Measurements from ENCODE around the gene COL21A1. TPM values are rescaled to one million over a fixed set of nuclear protein-coding genes. Genes with fewer than 3 reads are reported as not detected.

Gene COL21A1
- total RNA-seq, 1 experiment from 2014 or later: 0.25 TPM

- no peak for DNase-seq (ENCODE audit: low spot score)
Measured at GRCh38 chr6:56109149-56109548, 138.2 kb downstream of the COL21A1 start.

DNA sequence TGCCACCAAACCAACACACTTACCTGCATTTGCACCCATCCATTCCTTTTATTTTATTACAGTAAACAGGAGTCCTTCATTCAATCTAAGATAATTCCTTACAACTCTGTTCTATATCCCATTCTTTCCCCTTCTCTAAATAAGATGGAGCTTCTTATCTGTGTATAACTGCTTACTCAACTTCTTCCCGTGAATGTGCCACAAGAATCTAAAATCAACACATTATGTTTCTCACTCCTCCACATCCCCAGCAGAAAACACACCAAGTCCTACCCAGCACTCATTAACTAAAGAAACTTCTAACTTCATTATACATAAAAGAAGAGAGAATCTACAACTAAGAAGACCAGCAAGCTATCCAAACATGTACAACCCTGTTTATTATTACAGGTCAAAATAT lies 141.1 kb downstream of the COL21A1 start:
- DNase-seq (ENCODE audit: low spot score): no peak

GRCh38 chr6:56104591-56104990 lies 142.8 kb downstream of the COL21A1 start:
- no peak for DNase-seq (ENCODE audit: low spot score)

GRCh38 chr6:56102216-56102615 lies 145.2 kb downstream of the COL21A1 start:
- DNase-seq (ENCODE audit: low spot score): no peak

DNA sequence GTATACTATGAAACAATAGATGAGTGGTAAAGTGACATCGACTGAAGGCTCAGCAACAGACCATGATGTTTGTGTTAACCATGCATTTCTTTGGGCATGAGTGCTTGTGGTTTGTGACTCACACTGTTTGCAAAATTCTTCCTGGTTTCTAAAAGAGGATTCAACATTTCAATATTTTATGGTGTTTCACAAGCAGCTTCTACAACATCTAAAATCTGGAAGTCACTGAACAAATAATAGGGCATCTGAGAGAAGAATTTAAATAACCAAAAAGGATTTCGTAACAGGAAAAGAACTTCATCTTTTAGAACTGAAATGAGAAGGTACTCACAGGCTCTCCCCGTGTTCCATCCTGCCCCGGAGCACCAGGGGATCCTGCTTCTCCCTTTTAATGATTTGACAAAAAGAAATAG lies 146.2 kb downstream of the COL21A1 start:
- DNase-seq (ENCODE audit: low spot score): peak; percentile 98

DNA sequence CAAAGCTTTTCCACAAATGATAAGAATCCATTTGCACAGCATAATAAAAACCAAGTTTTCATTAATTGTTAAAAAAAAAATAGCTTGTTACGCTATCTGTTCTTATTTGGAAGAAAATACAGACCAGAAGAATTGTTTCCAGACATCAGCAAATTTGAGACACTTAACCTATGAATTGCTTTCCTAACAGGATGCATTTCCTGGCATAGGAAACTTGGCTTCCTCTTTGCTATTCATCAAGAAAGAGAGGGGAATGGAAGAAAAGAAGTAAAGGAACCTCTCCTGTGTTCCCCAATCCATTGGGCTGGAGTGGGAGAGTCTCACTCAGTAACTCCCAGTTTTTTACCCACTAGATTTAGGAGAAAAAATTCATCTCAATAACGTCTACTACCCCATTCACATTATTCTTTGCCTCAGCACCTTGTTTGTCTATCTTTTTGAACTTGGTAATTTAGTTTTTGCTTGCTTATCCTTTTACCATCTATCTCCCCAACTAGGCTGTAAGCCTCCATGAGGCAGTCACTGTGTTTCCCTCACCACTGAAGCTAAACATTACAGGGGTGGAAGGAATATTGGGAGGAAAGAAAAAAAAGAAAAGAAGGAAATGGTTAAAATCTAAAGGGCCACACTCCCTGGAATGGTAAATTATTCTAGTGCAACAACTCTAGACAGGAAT lies 150.3 kb downstream of the COL21A1 start:
- no peak for DNase-seq (ENCODE audit: low spot score)

GRCh38 chr6:56096541-56096940 lies 150.8 kb downstream of the COL21A1 start:
- DNase-seq (ENCODE audit: low spot score): no peak

GRCh38 chr6:56093776-56094175 lies 153.6 kb downstream of the COL21A1 start:
- no peak for DNase-seq (ENCODE audit: low spot score)

GRCh38 chr6:56091159-56091869 lies 156.1 kb downstream of the COL21A1 start:
- peak; percentile 93 for DNase-seq (ENCODE audit: low spot score)

DNA sequence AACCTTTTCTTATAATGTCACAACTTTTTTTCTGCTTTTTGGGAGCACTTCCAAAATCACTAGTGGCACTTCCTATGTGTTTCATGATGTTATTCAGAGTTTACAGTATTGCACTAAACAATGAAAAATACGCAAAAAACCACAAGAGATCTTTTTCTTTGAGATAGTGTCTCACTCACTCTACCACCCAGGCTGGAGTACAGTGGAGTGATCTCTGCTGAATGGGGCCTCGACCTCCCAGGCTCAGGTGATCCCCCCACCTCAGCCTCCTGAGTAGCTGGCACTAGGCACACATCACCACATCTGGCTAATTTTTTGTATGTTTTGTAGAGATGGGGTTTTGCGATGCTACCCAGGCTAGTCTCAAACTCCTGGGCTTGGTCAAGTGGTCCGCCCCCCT lies 158.7 kb downstream of the COL21A1 start:
- no peak for DNase-seq (ENCODE audit: low spot score)

GRCh38 chr6:56087421-56087820 lies 160.0 kb downstream of the COL21A1 start:
- DNase-seq (ENCODE audit: low spot score): peak; percentile 53

DNA sequence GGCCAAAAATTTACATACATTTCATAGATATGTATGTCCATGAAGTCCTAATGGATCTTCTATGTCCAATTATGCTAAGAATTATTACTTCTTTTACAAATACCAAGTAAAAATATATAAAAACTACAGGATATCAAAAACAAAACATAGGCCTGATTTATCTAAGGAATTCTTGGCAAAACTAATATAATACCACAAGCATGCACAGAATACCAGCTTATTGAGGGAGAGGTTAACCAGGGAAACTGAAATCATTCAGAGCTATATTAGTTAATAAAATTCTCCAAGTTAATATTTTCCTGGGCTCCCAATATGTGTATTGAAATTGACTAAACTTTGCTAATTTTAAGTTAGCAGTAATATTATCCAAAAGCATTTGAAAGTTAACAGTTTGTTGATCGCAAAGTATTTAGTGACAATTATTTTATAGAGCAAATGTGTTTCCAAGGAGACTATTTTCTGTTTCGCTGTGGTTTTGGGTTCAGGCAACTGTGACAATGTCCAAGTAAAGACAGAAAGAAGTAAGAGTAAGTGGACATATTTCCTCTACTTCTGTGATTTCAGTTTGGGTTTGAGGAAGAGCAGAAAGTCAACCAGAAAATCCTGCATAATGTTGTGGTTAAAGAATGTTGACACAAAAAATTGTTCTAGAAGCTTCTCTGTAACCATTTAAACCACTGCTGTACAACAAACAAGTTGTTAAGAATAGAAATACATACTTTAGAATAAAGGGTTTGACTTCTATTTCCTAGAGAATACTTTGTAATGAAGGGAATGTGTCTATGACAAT lies 167.4 kb downstream of the COL21A1 start:
- no peak for DNase-seq (ENCODE audit: low spot score)

DNA sequence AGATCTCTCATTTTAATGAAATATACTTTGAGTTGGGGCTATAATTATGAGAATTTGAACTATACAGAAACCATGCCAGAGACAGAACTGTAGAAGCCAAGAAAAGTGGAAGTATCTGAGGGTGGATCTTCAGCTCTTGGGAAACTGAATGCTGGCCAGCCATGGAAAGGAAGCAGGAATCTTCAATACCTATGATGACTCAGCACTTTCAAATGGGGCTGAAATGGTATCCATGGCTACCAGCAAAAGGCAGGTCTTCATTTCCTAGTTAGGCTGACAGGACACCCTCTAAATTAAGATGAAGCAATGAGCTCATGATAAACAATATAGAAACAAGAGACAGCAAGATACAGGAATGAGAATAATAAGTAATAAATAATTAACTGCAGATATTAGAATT lies 171.3 kb downstream of the COL21A1 start:
- no peak for DNase-seq (ENCODE audit: low spot score)

DNA sequence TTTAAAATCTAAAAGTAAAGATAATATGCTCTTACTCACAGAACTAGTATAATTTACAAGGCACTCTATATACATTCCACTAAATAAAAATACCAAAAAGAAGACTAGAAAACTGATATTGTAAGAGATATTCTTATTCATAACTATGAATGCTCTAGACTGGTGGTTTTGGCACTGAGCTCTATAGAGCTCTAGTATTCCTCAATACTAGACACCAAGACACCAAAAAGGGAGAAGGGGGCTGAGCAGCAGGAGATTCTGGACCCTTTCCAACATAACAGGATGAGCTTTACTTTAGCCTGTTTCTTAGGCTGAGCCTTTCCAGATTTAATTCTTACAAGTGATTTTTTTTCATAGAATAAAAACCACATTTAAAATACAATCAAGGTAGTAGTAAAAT lies 173.6 kb downstream of the COL21A1 start:
- DNase-seq (ENCODE audit: low spot score): no peak

DNA sequence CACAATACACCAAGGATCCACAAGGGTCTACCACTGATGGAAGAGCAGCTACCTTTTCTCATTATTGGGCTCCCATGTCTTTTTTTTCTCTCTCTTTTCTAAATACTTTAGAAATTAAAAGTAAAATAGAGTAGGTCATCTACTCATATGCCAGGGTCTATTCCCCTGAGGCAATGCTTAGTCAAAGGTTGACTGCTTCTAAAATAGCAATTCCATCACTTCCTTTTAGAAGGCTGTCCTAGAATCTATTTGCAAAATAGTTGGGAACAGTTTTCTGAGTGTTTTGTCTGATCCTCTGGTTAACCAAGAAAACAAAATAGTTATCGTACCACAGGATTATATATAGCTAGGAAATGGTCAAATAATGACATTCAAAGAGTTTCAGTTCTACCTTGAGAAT lies 174.1 kb downstream of the COL21A1 start:
- no peak for DNase-seq (ENCODE audit: low spot score)

GRCh38 chr6:56072856-56073255 lies 174.5 kb downstream of the COL21A1 start:
- peak; percentile 50 for DNase-seq (ENCODE audit: low spot score)

DNA sequence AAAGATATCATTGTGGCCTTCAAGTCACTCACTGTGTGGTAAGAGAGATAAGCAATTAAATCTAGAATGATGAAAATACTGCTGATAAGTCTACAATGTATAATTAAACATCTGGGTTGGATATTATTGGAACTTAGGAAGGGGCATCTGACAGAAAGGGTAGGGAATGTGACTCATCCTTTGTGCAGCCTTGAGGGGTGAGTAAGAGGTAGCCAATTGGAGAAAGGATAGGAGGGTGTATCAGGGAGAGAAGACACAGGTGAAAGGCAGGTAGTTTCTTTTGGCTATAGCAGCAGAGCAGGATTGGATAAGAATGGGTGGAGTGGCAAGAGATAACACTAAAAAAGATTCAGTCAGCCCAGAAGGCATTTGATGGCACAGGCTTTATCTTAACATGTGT lies 182.0 kb downstream of the COL21A1 start:
- no peak for DNase-seq (ENCODE audit: low spot score)

DNA sequence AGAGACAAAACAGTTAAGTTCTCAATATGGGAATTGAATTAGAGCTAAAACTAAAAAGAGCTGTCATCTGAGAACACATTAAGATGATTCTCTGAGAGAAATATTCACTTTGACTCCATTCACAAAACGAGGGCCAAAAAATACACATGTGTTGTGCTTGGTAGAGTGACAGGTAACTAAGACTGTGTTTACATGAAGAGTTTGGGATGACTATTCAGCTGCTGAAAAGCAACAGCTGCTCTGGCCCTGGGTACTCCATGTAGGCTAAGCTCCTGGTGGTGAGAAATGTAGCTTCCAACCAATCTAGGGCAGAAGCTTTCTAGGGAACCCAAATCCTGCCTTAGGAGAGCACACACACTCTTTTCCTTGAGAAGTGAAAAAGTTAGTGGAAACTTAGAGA lies 184.5 kb downstream of the COL21A1 start:
- DNase-seq (ENCODE audit: low spot score): no peak

GRCh38 chr6:56058636-56059035 lies 188.7 kb downstream of the COL21A1 start:
- no peak for DNase-seq (ENCODE audit: low spot score)

DNA sequence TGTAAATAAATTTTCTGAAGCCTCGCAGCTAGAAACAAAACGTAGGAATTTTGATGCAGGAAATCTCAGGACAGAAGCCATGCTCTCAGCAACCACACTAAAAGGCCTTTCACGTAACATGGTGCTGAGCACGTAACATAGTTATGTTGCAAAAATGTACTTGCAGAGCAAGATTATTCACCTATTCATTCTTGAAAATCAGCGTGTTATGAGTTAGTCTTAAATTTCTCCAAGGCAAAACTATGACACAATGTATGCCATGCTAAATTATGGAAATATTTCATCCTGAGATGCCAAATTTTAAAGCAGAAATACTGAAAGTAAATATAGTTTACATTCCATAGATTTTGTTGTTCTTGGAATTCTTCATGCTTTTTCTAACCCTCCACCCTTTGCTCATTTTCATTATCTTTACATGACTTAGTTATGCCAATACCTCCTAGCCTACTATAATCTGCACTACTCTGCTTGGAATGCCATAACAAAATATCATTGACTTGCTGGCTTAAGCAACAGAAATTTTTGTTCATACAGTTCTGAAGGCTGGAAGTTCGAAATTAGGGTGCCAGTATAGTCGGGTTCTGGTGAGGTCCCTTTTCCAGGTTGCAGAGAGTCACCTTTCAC lies 192.2 kb downstream of the COL21A1 start:
- DNase-seq (ENCODE audit: low spot score): no peak

- no peak for DNase-seq (ENCODE audit: low spot score)
Measured at GRCh38 chr6:56051202-56051598, 196.2 kb downstream of the COL21A1 start.

DNA sequence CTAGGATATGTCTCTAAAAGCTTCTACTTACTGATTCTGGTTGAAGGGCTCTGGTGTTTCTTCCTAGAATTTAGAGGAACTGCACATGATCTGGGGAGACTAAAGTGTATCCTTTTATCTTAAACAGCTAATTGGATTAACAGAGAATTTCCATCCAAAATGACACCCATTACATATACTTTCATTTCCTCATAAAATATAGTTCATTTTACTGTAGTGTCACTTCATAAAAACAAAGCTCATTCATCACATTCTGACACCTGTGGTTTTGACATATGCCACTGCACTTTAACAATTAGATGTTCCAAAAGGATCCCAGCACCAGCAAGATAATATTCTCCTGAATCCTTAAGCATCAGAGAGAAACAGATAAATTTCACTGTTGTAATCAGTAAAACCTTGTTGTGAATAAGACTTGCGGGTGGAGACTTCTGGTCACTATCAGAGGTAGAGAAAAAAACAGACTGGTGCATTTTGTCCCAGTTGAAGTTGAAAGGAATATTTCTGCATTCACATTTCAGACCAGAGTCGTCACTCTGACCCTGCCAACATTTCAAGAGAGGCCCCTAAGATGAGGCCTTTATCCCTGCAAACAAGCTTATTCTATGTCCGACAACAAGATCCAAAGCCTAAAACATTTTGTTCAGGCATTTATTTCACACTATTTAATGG lies 196.7 kb downstream of the COL21A1 start:
- DNase-seq (ENCODE audit: low spot score): no peak

Measured in H4 (cell line).